Measurements from ENCODE around the gene SFMBT2.

SFMBT2 gene

DNA sequence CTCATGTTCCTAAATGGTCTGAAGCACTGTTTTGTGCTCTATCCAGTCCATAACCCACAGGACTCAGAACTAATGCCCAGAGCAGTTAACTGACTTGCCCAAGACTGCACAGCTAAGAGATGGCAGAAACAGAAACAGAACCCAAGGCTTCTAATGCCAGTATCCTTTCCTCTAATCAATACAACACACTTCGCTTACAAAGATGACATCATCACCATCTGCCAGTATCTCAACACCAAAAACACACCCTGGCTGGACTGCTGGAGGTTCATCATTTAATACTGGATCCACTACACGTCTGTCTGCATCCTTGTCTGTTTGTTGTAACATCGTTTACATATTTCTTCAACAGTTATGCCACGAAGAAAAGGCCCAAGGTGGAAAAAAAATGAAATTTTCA lies 165.3 kb downstream of the SFMBT2 start:
- no peak for DNase-seq (ENCODE audit: low read depth, low spot score)
- no peak for TF ChIP-seq CTCF (IDR thresholded peaks at IDR 0.05; ENCODE audit: low read depth, low read length)
- in situ Hi-C loops (cut with HindIII; ENCODE audit: low sequenced_read_pairs): no loop called here
- H3K4me3 ChIP-seq (ENCODE audit: low read depth, low read length): no peak overlapping the region

DNA sequence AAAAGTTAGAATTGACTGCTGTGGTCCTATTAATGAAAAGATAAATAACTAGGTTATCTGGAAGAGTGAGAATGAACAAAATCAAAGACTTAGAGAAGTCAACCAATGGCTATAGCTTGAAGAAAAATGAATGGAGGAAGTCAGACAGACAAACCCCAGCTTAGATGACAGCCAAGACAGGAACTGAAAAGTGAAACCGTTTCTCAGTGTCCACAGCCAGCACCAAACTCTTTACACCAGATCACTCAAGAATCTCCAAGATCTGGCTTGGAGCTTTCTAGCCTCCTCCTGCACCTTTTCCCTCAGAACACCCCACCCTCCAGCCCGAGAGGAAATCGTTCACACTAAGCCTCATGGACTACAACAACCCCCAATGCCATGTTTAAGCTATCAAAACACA lies 167.0 kb downstream of the SFMBT2 start:
- in situ Hi-C loops (cut with HindIII; ENCODE audit: low sequenced_read_pairs): no loop called here
- no peak for DNase-seq (ENCODE audit: low read depth, low spot score)

GRCh38 chr10:7243139-7243538 lies 167.7 kb downstream of the SFMBT2 start:
- TF ChIP-seq CTCF (IDR thresholded peaks at IDR 0.05; ENCODE audit: low read depth, low read length): no peak
- no peak for DNase-seq (ENCODE audit: low read depth, low spot score)
- H3K4me3 ChIP-seq (ENCODE audit: low read depth, low read length): no peak overlapping the region
- in situ Hi-C loops (cut with HindIII; ENCODE audit: low sequenced_read_pairs): no loop called here

More for the DNA sequence above, 167.0 kb downstream of the SFMBT2 start:
- no peak overlapping the region for H3K4me3 ChIP-seq (ENCODE audit: low read depth, low read length)
- no peak for TF ChIP-seq CTCF (IDR thresholded peaks at IDR 0.05; ENCODE audit: low read depth, low read length)

- no peak overlapping the region for H3K4me3 ChIP-seq (ENCODE audit: low read depth, low read length)
- no peak for TF ChIP-seq CTCF (IDR thresholded peaks at IDR 0.05; ENCODE audit: low read depth, low read length)
- in situ Hi-C loops (cut with HindIII; ENCODE audit: low sequenced_read_pairs): no loop called here
- no peak for DNase-seq (ENCODE audit: low read depth, low spot score)
Measured at GRCh38 chr10:7239312-7239985, 171.4 kb downstream of the SFMBT2 start.

DNA sequence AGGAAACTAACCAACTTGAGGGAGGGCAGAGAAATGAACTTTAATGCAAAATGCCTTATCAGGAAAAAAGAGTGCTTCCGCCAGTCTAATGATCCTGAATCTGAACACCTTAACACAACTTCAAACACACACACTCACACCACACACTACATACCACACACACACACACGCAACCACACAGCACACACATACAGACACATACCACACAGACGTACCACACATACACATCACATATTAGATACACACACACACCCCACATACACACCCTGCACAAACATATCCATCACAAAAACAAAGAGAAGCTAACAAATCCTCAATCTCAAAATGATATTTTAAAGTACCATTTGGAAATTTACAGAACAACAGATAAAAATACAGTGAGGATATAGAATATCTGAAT lies 175.5 kb downstream of the SFMBT2 start:
- in situ Hi-C loops (cut with HindIII; ENCODE audit: low sequenced_read_pairs): no loop called here
- DNase-seq (ENCODE audit: low read depth, low spot score): no peak
- TF ChIP-seq CTCF (IDR thresholded peaks at IDR 0.05; ENCODE audit: low read depth, low read length): no peak
- no peak overlapping the region for H3K4me3 ChIP-seq (ENCODE audit: low read depth, low read length)

DNA sequence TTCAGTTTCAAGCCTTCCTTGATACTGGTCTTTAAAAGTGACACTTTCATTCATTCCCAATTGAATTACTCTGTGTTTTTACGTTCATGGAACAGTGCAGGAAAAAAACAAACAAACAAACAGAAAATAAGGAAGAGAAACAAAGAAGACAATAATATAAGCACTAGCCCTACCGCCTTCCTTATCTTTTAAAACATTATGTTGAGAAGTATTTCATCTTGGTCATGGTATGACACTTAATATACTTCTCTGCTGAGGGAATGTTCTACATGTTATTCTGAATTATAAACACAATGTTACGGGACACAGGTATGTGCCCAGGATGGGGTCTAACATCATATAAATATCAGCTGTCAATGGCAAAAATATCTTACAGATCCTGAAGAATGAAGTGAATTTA lies 176.7 kb downstream of the SFMBT2 start:
- no peak for DNase-seq (ENCODE audit: low read depth, low spot score)
- H3K4me3 ChIP-seq (ENCODE audit: low read depth, low read length): no peak overlapping the region
- in situ Hi-C loops (cut with HindIII; ENCODE audit: low sequenced_read_pairs): no loop called here
- TF ChIP-seq CTCF (IDR thresholded peaks at IDR 0.05; ENCODE audit: low read depth, low read length): no peak
